Activated CD8-positive, alpha-beta memory T cell treated with anti-CD3 and anti-CD28 coated beads, Interleukin-2, amount 50 U/mL, for 4 hours (primary cell): ENCODE data around the gene TRPM4.
"Not testable (repeated sequence)": the region's sequence is repeated elsewhere in the genome, so short reads cannot be mapped to it uniquely, and the experiment has no call there.

Source experiments
- DNase-seq: peaks from one replicate; pipeline ENCODE4 v3.0.0-alpha.2; 2020

The TRPM4 gene

GRCh38 chr19:49157445-49158224, at the start of gene TRPM4:
Gene TRPM4, plus strand, starts transcription at chr19:49157792. Its CDS starts 75 bp downstream, at chr19:49157867.
- peak; percentile 37 for DNase-seq

GRCh38 chr19:49109051-49109450, 48.5 kb upstream of the TRPM4 start:
- DNase-seq, result no peak

GRCh38 chr19:49109569-49110233, 47.9 kb upstream of the TRPM4 start:
- DNase-seq, result no peak

- no peak for DNase-seq
These were observed 47.0 kb upstream of the TRPM4 start for GRCh38 chr19:49110567-49110966.

- no peak for DNase-seq
These were observed 46.2 kb upstream of the TRPM4 start for GRCh38 chr19:49111218-49111998.

- DNase-seq, result peak; percentile 73
These were observed 43.6 kb upstream of the TRPM4 start, which contains the start of gene LIN7B for GRCh38 chr19:49113762-49114629. Gene LIN7B, plus strand, starts transcription at chr19:49114370. Its CDS starts 35 bp downstream, at chr19:49114405.

GRCh38 chr19:49114630-49115363, 42.8 kb upstream of the TRPM4 start:
- DNase-seq, result peak; percentile 56

- no peak for DNase-seq
These were observed 41.0 kb upstream of the TRPM4 start for GRCh38 chr19:49116544-49116943.

GRCh38 chr19:49117677-49118564, 39.7 kb upstream of the TRPM4 start:
- DNase-seq, result no peak

GRCh38 chr19:49118565-49119410, 38.8 kb upstream of the TRPM4 start, which contains the start of gene C19orf73:
Gene C19orf73, minus strand, starts transcription at chr19:49119143. Its CDS starts 121 bp downstream, at chr19:49119022.
- DNase-seq, result peak; percentile 96

GRCh38 chr19:49119411-49120324, 37.9 kb upstream of the TRPM4 start, which contains the start of gene PPFIA3:
Gene PPFIA3, plus strand, starts transcription at chr19:49119544. Its CDS starts 8,330 bp downstream, at chr19:49127874.
- DNase-seq, result peak; percentile 27

GRCh38 chr19:49120325-49120683, 37.3 kb upstream of the TRPM4 start:
- DNase-seq, result no peak

- DNase-seq, result no peak
These were observed 36.7 kb upstream of the TRPM4 start for GRCh38 chr19:49120868-49121267.

GRCh38 chr19:49121841-49122240, 35.8 kb upstream of the TRPM4 start:
- not testable (repeated sequence) for DNase-seq

GRCh38 chr19:49123285-49123684, 34.3 kb upstream of the TRPM4 start:
- DNase-seq, result not testable (repeated sequence)

- DNase-seq, result no peak
These were observed 32.4 kb upstream of the TRPM4 start for GRCh38 chr19:49125025-49125731.

- no peak for DNase-seq
These were observed 31.0 kb upstream of the TRPM4 start for GRCh38 chr19:49126575-49126974.

GRCh38 chr19:49127225-49127624, 30.4 kb upstream of the TRPM4 start:
- not testable (repeated sequence) for DNase-seq
